Prostate gland (tissue), 2 donors: ENCODE measurements around the gene OLAH. TPM values are rescaled to one million over a fixed set of nuclear protein-coding genes. Genes with fewer than 3 reads are reported as not detected.

Experiments
- DNase-seq: peaks from one replicate; pipeline ENCODE4 v3.0.0-alpha.2; 2019; ENCODE audit warnings: low spot score
- H3K27ac ChIP-seq, 2 donors: fragments of 200-600 bp; sonication (generic); 2 replicates each; pipeline ENCODE4 v1.5.1; 2017 to 2019
- H3K27me3 ChIP-seq: fragments of 200-600 bp; sonication (generic); replicated peaks from 2 replicates; pipeline ENCODE4 v1.5.1; 2019; ENCODE audit not compliant: insufficient read depth
- H3K36me3 ChIP-seq, 2 donors: fragments of 200-600 bp; sonication (generic); 1 replicate in 1 of 2; 2 replicates in 1 of 2; pipeline versions ENCODE4 v1.5.1 to v1.8.1; 2017 to 2019
- H3K4me1 ChIP-seq: fragments of 200-600 bp; sonication (generic); replicated peaks from 2 replicates; pipeline ENCODE4 v1.5.1; 2019
- H3K4me3 ChIP-seq, 2 donors: fragments of 200-600 bp; sonication (generic); 2 replicates each; pipeline ENCODE4 v1.5.1; 2017 to 2019
- H3K9me3 ChIP-seq: fragments of 200-600 bp; sonication (generic); 2 replicates; pipeline ENCODE4 v1.5.1; 2017
- CTCF ChIP-seq, 4 experiments: fragments of 200-600 bp in 2 of 4; fragments of 450-650 bp in 2 of 4; sonication (generic) in 2 of 4; IDR thresholded peaks; 1 replicate in 3 of 4; 2 replicates in 1 of 4; pipeline ENCODE4 v1.5.1; 2016 to 2019; ENCODE audit warnings: antibody characterized with exemption in 4 of 4, mild to moderate bottlenecking in 2 of 4, moderate library complexity in 2 of 4
- POLR2A ChIP-seq: fragments of 450-650 bp; IDR thresholded peaks from one replicate; pipeline ENCODE4 v1.6.1; 2016; ENCODE audit warnings: antibody characterized with exemption, mild to moderate bottlenecking
- POLR2AphosphoS5 ChIP-seq: sonication (generic); formaldehyde crosslinking; IDR thresholded peaks from one replicate; pipeline ENCODE4 v1.6.1; 2017; ENCODE audit warnings: antibody characterized with exemption
- WGBS: methylation state at CpG from one replicate; pipeline ENCODE4 v1.1.5; 2018; 5-methylcytosine and 5-hydroxymethylcytosine counted together
- intact Hi-C: fragments of 100-400 bp; cut with DNase I; formaldehyde crosslinking; loops from one replicate; pipeline ENCODE4 v1.14.2; 2022
- total RNA-seq, 2 donors: library from RNA; depleted of rRNA; stranded (reverse); fragments of >200 nt; gene quantifications; one replicate each; pipeline ENCODE4 v1.1.0, GENCODE V29; 2016

The OLAH gene
- total RNA-seq, 2 donors from 2014 or later = 5.3 TPM; not detected in 1

- no peak overlapping the region for H3K27ac ChIP-seq
- WGBS = 95% methylated on average over 13 of the region's 13 CpGs
- no peak overlapping the region for H3K4me3 ChIP-seq
- H3K36me3 ChIP-seq = no peaks in the 10 kb centered on the region
- TF ChIP-seq POLR2AphosphoS5 = no peak
- no peak for TF ChIP-seq CTCF (IDR thresholded peaks at IDR 0.05)
- TF ChIP-seq POLR2A = no peak
- DNase-seq = no peak
- no peaks in the 10 kb centered on the region for H3K4me1 ChIP-seq
- no peaks in the 10 kb centered on the region for H3K27me3 ChIP-seq
- no peaks in the 10 kb centered on the region for H3K9me3 ChIP-seq
- intact Hi-C loops = no loop called here
These were observed 68.9 kb downstream of the OLAH start for GRCh38 chr10:15112657-15113056.

- Histone ChIP-seq H3K27me3 (no peaks in the 10 kb centered on the region), H3K4me3 (no peak overlapping the region), H3K4me1 (no peaks in the 10 kb centered on the region), H3K27ac (no peak overlapping the region), H3K36me3 (no peaks in the 10 kb centered on the region), H3K9me3 (no peaks in the 10 kb centered on the region)
- intact Hi-C loops = no loop called here
- WGBS = 94% methylated on average over 4 of the region's 4 CpGs
- no peak for DNase-seq
- no peak for TF ChIP-seq POLR2AphosphoS5
- TF ChIP-seq POLR2A = no peak
- no peak for TF ChIP-seq CTCF (IDR thresholded peaks at IDR 0.05)
These were observed 70.0 kb downstream of the OLAH start for GRCh38 chr10:15113766-15114165.

- no peaks in the 10 kb centered on the region for H3K4me1 ChIP-seq
- no peaks in the 10 kb centered on the region for H3K9me3 ChIP-seq
These were observed 72.5 kb downstream of the OLAH start for GRCh38 chr10:15116225-15116624.

GRCh38 chr10:15118615-15119014 is 74.9 kb downstream of the OLAH start:
- H3K4me3 ChIP-seq = no peak overlapping the region
- intact Hi-C loops = no loop called here
- TF ChIP-seq CTCF (IDR thresholded peaks at IDR 0.05) (no peak), POLR2A (no peak), POLR2AphosphoS5 (no peak)
- H3K9me3 ChIP-seq = no peaks in the 10 kb centered on the region
- no peaks in the 10 kb centered on the region for H3K36me3 ChIP-seq
- H3K27me3 ChIP-seq = no peaks in the 10 kb centered on the region
- 84% methylated on average over 1 of the region's 1 CpG for whole genome bisulfite sequencing
- no peaks in the 10 kb centered on the region for H3K4me1 ChIP-seq
- H3K27ac ChIP-seq = no peak overlapping the region
- no peak for DNase-seq

More at GRCh38 chr10:15116225-15116624, 72.5 kb downstream of the OLAH start:
- WGBS = 97% methylated on average over 5 of the region's 5 CpGs
- intact Hi-C loops = no loop called here
- H3K4me3 ChIP-seq = no peak overlapping the region
- DNase-seq = no peak
- TF ChIP-seq POLR2AphosphoS5 (no peak), POLR2A (no peak), CTCF (IDR thresholded peaks at IDR 0.05) (no peak)
- H3K36me3 ChIP-seq = no peaks in the 10 kb centered on the region
- H3K27ac ChIP-seq = no peak overlapping the region
- no peaks in the 10 kb centered on the region for H3K27me3 ChIP-seq

GRCh38 chr10:15120523-15120922 is 76.8 kb downstream of the OLAH start:
- intact Hi-C loops = no loop called here
- WGBS = 90% methylated on average over 5 of the region's 5 CpGs

More at GRCh38 chr10:15120523-15120922, 76.8 kb downstream of the OLAH start:
- Histone ChIP-seq H3K36me3 (peaks cover 0 to 2% of the 10 kb centered on the region in 2 donors), H3K27me3 (no peaks in the 10 kb centered on the region), H3K27ac (no peak overlapping the region), H3K4me1 (no peaks in the 10 kb centered on the region), H3K4me3 (no peak overlapping the region), H3K9me3 (no peaks in the 10 kb centered on the region)
- TF ChIP-seq POLR2AphosphoS5 (no peak), CTCF (IDR thresholded peaks at IDR 0.05) (no peak), POLR2A (no peak)
- DNase-seq = no peak
